Middle frontal gyrus (tissue), 1 donor: ENCODE data around the gene COL9A3.

Experiments
- DNase-seq: peaks from one replicate; pipeline ENCODE4 v3.0.0-alpha.2; 2015; ENCODE audit warnings: low spot score; ENCODE audit errors: extremely low spot score

COL9A3 gene

GRCh38 chr20:62809530-62810428 is 7.1 kb upstream of the COL9A3 start:
- DNase-seq, result no peak

GRCh38 chr20:62811320-62811719 is 5.5 kb upstream of the COL9A3 start:
- DNase-seq, result no peak

- no peak for DNase-seq
Observed at GRCh38 chr20:62811720-62812119, 5.1 kb upstream of the COL9A3 start.

GRCh38 chr20:62812181-62812906 is 4.5 kb upstream of the COL9A3 start:
- DNase-seq, result no peak

GRCh38 chr20:62812907-62813200 is 4.0 kb upstream of the COL9A3 start:
- no peak for DNase-seq

GRCh38 chr20:62813588-62813987 is 3.3 kb upstream of the COL9A3 start:
- no peak for DNase-seq

- DNase-seq, result no peak
Observed at GRCh38 chr20:62814060-62814708, 2.7 kb upstream of the COL9A3 start.

GRCh38 chr20:62814709-62815065 is 2.2 kb upstream of the COL9A3 start:
- DNase-seq, result no peak

GRCh38 chr20:62815066-62815991 is 1.5 kb upstream of the COL9A3 start:
- DNase-seq, result no peak

- DNase-seq, result no peak
Observed at GRCh38 chr20:62816031-62816883, 593 bp upstream of the COL9A3 start.

- DNase-seq, result no peak
Observed at GRCh38 chr20:62817975-62818591, 1.2 kb downstream of the COL9A3 start.

- no peak for DNase-seq
Observed at GRCh38 chr20:62818592-62819493, 2.0 kb downstream of the COL9A3 start.

- DNase-seq, result no peak
Observed at GRCh38 chr20:62819494-62820174, 2.8 kb downstream of the COL9A3 start.

- DNase-seq, result no peak
Observed at GRCh38 chr20:62820208-62820961, 3.5 kb downstream of the COL9A3 start.

GRCh38 chr20:62820962-62821725 is 4.3 kb downstream of the COL9A3 start:
- DNase-seq, result no peak

- DNase-seq, result no peak
Observed at GRCh38 chr20:62821726-62822210, 4.9 kb downstream of the COL9A3 start.
